Activated CD8-positive, alpha-beta T cell treated with anti-CD3 and anti-CD28 coated beads for 36 hours (primary cell): ENCODE results near the gene HIVEP1. TPM values are rescaled to one million over a fixed set of nuclear protein-coding genes. Genes with fewer than 3 reads are reported as not detected.
A peak's percentile ranks its signal among the peaks of the same experiment; 100 is the strongest.

Experiments
- ATAC-seq: fragments of 200-7000 bp; cut with Tn5 transposase; one replicate; pipeline ENCODE4 v1.10.0; 2021; ENCODE audit warnings: mild to moderate bottlenecking, moderate library complexity
- CTCF ChIA-PET: fragments of 350-600 bp; sonication (Branson Sonifier 250); formaldehyde crosslinking; loops from one replicate; lab custom pipeline; 2021; ENCODE audit warnings: antibody characterized with exemption; lab: Charles Lee
- POLR2A ChIA-PET: fragments of 350-600 bp; sonication (Branson Sonifier 250); formaldehyde crosslinking; loops from one replicate; lab custom pipeline; 2021; ENCODE audit warnings: antibody characterized with exemption; lab: Charles Lee
- DNase-seq: peaks from one replicate; pipeline ENCODE4 v3.0.0-alpha.2; 2020
- H3K27ac Mint-ChIP-seq: one replicate; pipeline ENCODE4 v1.8.0; 2021; ENCODE audit warnings: mild to moderate bottlenecking, mixed read lengths
- H3K27me3 Mint-ChIP-seq: one replicate; pipeline ENCODE4 v1.8.0; 2021; ENCODE audit warnings: mixed read lengths
- H3K36me3 Mint-ChIP-seq: one replicate; pipeline ENCODE4 v1.8.0; 2021; ENCODE audit warnings: low read depth, mixed read lengths
- H3K4me1 Mint-ChIP-seq: one replicate; pipeline ENCODE4 v1.8.0; 2021; ENCODE audit warnings: low read depth, mixed read lengths
- H3K4me3 Mint-ChIP-seq: one replicate; pipeline ENCODE4 v1.8.0; 2021; ENCODE audit warnings: mild to moderate bottlenecking, moderate library complexity, mixed read lengths
- H3K9me3 Mint-ChIP-seq: one replicate; pipeline ENCODE4 v1.8.0; 2021; ENCODE audit warnings: mixed read lengths
- CTCF ChIP-seq: fragments of 200-600 bp; IDR thresholded peaks from one replicate; pipeline ENCODE4 v1.8.0; 2022; ENCODE audit warnings: antibody characterized with exemption, mild to moderate bottlenecking
- intact Hi-C: fragments of 100-400 bp; cut with micrococcal nuclease; formaldehyde crosslinking; loops from one replicate; pipeline ENCODE4 v1.10.0; 2022
- total RNA-seq, 2 experiments: library from RNA; stranded (reverse); gene quantifications; one replicate each; pipeline ENCODE4 v1.2.3, GENCODE V29; 2021

HIVEP1 gene
- total RNA-seq, 2 experiments from 2014 or later: 38.5 to 41.3 TPM

- CTCF ChIA-PET: no interaction called here
- no peak for TF ChIP-seq CTCF
- Mint-ChIP-seq H3K27me3 (peaks cover 3% of the 10 kb centered on the region), H3K9me3 (no peaks in the 10 kb centered on the region), H3K4me1 (no peaks in the 10 kb centered on the region), H3K27ac (no peak overlapping the region), H3K36me3 (no peaks in the 10 kb centered on the region), H3K4me3 (no peak overlapping the region)
- no peak for DNase-seq
- POLR2A ChIA-PET: no interaction called here
- no peak for ATAC-seq
- intact Hi-C loops: no loop called here
These were observed 24.7 kb upstream of the HIVEP1 start for GRCh38 chr6:11987386-11987785.

- DNase-seq (no peak), ATAC-seq (no peak)
- no peak for TF ChIP-seq CTCF
- ChIA-PET POLR2A (no interaction called here), CTCF (interaction anchor here (1.0 kb wide), 1 partner anchor 10 kb away, joined by 3 read pairs; no protein-coding TSS in a partner anchor)
- Mint-ChIP-seq H3K4me3 (no peak overlapping the region), H3K36me3 (no peaks in the 10 kb centered on the region), H3K4me1 (no peaks in the 10 kb centered on the region), H3K9me3 (no peaks in the 10 kb centered on the region), H3K27ac (no peak overlapping the region), H3K27me3 (peaks cover 1% of the 10 kb centered on the region)
- intact Hi-C loops: no loop called here
These were observed 22.7 kb upstream of the HIVEP1 start for GRCh38 chr6:11989386-11989785.

GRCh38 chr6:11992086-11992485, 20.0 kb upstream of the HIVEP1 start:
- DNase-seq (no peak), ATAC-seq (no peak)
- Mint-ChIP-seq H3K4me1 (no peaks in the 10 kb centered on the region), H3K36me3 (no peaks in the 10 kb centered on the region), H3K9me3 (no peaks in the 10 kb centered on the region), H3K27ac (no peak overlapping the region), H3K27me3 (peaks cover 1% of the 10 kb centered on the region), H3K4me3 (no peak overlapping the region)
- intact Hi-C loops: no loop called here
- POLR2A ChIA-PET: no interaction called here
- TF ChIP-seq CTCF: no peak
- CTCF ChIA-PET: interaction anchor here (0.8 to 1.6 kb wide), 3 partner anchors 10 to 58 kb away, joined by 3 to 4 read pairs (median 3); no protein-coding TSS in a partner anchor

- ChIA-PET POLR2A (interaction anchor here (2.2 kb wide), 1 partner anchor 14 kb away, joined by 6 read pairs; no protein-coding TSS in a partner anchor), CTCF (no interaction called here)
- no peak for TF ChIP-seq CTCF
- Mint-ChIP-seq H3K27ac (no peak overlapping the region), H3K27me3 (no peaks in the 10 kb centered on the region), H3K4me3 (no peak overlapping the region), H3K9me3 (no peaks in the 10 kb centered on the region), H3K36me3 (no peaks in the 10 kb centered on the region), H3K4me1 (peaks cover under 1% of the 10 kb centered on the region)
- intact Hi-C loops: no loop called here
- no peak for DNase-seq
- ATAC-seq: peak; percentile 34
These were observed 17.1 kb upstream of the HIVEP1 start for GRCh38 chr6:11994875-11995461.

- no peak for DNase-seq
- TF ChIP-seq CTCF: no peak
- no peak overlapping the region for H3K4me3 Mint-ChIP-seq
- CTCF ChIA-PET: no interaction called here
- no peak overlapping the region for H3K27ac Mint-ChIP-seq
- peaks cover 15% of the 10 kb centered on the region for H3K4me1 Mint-ChIP-seq
- no peaks in the 10 kb centered on the region for H3K9me3 Mint-ChIP-seq
- intact Hi-C loops: no loop called here
- no peaks in the 10 kb centered on the region for H3K27me3 Mint-ChIP-seq
- POLR2A ChIA-PET: interaction anchor here (0.6 to 2.2 kb wide), 4 partner anchors 11 to 69 kb away, joined by 3 to 6 read pairs (median 4); no protein-coding TSS in a partner anchor
- no peaks in the 10 kb centered on the region for H3K36me3 Mint-ChIP-seq
- no peak for ATAC-seq
These were observed 15.4 kb upstream of the HIVEP1 start for GRCh38 chr6:11996751-11997150.
